Measurements from ENCODE around the gene KDM7A.

DNA sequence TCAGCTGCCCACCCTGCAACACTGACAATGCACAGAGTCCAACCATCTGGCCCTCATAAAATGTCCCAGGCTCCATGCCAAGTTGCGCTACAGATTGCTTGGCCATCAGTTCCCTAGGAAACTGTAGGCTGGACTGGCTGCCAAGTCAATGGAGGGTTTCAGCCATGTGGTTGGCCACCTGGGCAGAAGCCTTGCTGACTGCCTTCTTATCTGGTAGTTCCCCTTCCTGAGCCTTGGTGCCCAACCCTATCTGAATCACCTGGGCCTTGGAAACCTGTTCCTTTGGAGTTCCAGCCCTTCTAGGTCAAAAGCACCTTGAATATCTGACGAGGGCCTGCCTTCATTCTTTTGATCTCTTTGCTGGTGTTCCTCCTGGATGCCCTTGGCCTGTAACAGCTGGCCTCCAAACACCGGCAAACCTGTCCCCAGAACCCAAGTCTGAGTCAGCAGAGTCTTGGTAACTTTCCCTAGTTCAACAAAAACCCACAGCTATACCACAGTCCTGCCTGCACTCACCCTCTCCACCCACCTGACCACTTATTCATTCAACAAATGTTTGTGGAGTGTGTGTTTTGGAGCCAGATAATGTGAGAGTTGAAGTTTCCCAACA, 37.4 kb upstream of the KDM7A start:
- TF ChIP-seq, protein P1, sequence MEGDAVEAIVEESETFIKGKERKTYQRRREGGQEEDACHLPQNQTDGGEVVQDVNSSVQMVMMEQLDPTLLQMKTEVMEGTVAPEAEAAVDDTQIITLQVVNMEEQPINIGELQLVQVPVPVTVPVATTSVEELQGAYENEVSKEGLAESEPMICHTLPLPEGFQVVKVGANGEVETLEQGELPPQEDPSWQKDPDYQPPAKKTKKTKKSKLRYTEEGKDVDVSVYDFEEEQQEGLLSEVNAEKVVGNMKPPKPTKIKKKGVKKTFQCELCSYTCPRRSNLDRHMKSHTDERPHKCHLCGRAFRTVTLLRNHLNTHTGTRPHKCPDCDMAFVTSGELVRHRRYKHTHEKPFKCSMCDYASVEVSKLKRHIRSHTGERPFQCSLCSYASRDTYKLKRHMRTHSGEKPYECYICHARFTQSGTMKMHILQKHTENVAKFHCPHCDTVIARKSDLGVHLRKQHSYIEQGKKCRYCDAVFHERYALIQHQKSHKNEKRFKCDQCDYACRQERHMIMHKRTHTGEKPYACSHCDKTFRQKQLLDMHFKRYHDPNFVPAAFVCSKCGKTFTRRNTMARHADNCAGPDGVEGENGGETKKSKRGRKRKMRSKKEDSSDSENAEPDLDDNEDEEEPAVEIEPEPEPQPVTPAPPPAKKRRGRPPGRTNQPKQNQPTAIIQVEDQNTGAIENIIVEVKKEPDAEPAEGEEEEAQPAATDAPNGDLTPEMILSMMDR (IDR thresholded peaks at IDR 0.05 in 8 of 11, conservative IDR thresholded peaks at IDR 0.05 in 3 of 11), result no peak
- no peak for TF ChIP-seq POLR2A (IDR thresholded peaks at IDR 0.05)
- no peak for TF ChIP-seq POLR2AphosphoS5 (IDR thresholded peaks at IDR 0.05)

Data from spleen (tissue), 7 donors.